Activated naive CD4-positive, alpha-beta T cell (primary cell): Measurements from ENCODE around the gene C11orf97.
A peak's percentile ranks its signal among the peaks of the same experiment; 100 is the strongest.
"Not testable (repeated sequence)": the region's sequence is repeated elsewhere in the genome, so short reads cannot be mapped to it uniquely, and the experiment has no call there.

Source experiments
- DNase-seq, 4 experiments: peaks; one replicate each; lab custom pipeline; 2025; lab: John Stamatoyannopoulos, UW

Gene C11orf97

GRCh38 chr11:94511932-94512781 lies at the start of gene C11orf97:
Gene C11orf97, plus strand, starts transcription at chr11:94512461. Its CDS starts 68 bp downstream, at chr11:94512529.
- peak in 2 of 4 experiments; percentile 22 to 36 for DNase-seq

GRCh38 chr11:94469416-94469815 lies 42.8 kb upstream of the C11orf97 start:
- DNase-seq, result no peak

GRCh38 chr11:94472916-94473799 lies 39.1 kb upstream of the C11orf97 start:
- DNase-seq, result no peak

GRCh38 chr11:94477624-94478023 lies 34.6 kb upstream of the C11orf97 start:
- DNase-seq, result no peak

- no peak for DNase-seq
Observed at GRCh38 chr11:94481342-94481741, 30.9 kb upstream of the C11orf97 start.

GRCh38 chr11:94486068-94486467 lies 26.2 kb upstream of the C11orf97 start:
- no peak for DNase-seq

GRCh38 chr11:94493281-94494125 lies 18.8 kb upstream of the C11orf97 start, which contains the start of the genes ANKRD49 and MRE11:
Gene ANKRD49, plus strand, starts transcription at chr11:94493984. Its CDS starts 2,710 bp downstream, at chr11:94496694.
Gene MRE11, minus strand, starts transcription at chr11:94493844. Its CDS starts 1,043 bp downstream, at chr11:94492801.
- DNase-seq, result peak; percentile 78 to 93 (median 84)

GRCh38 chr11:94494126-94494680 lies 18.1 kb upstream of the C11orf97 start:
- no peak for DNase-seq

GRCh38 chr11:94500181-94500580 lies 12.1 kb upstream of the C11orf97 start:
- no peak for DNase-seq

GRCh38 chr11:94501522-94501921 lies 10.7 kb upstream of the C11orf97 start:
- DNase-seq, result no peak

- DNase-seq, result no peak
Observed at GRCh38 chr11:94504689-94505293, 7.5 kb upstream of the C11orf97 start.

GRCh38 chr11:94506513-94506912 lies 5.7 kb upstream of the C11orf97 start:
- not testable (repeated sequence) for DNase-seq

- no peak for DNase-seq
Observed at GRCh38 chr11:94507485-94507884, 4.8 kb upstream of the C11orf97 start.

GRCh38 chr11:94513091-94513490 lies 830 bp downstream of the C11orf97 start:
- no peak for DNase-seq

GRCh38 chr11:94515398-94515797 lies 3.1 kb downstream of the C11orf97 start:
- DNase-seq, result no peak

GRCh38 chr11:94516725-94517124 lies 4.5 kb downstream of the C11orf97 start:
- DNase-seq, result no peak

- DNase-seq, result no peak
Observed at GRCh38 chr11:94518300-94518699, 6.0 kb downstream of the C11orf97 start.

- DNase-seq, result no peak
Observed at GRCh38 chr11:94519478-94520084, 7.3 kb downstream of the C11orf97 start.

GRCh38 chr11:94521684-94522083 lies 9.4 kb downstream of the C11orf97 start:
- DNase-seq, result no peak

- no peak for DNase-seq
Observed at GRCh38 chr11:94524341-94524740, 12.1 kb downstream of the C11orf97 start.
